Measurements from ENCODE around the gene MSANTD1. TPM values are rescaled to one million over a fixed set of nuclear protein-coding genes. Genes with fewer than 3 reads are reported as not detected.

The MSANTD1 gene
- polyA plus RNA-seq, 1 of the 3 experiments (the other 2 are of a cell fraction), result 0.15 TPM

DNA sequence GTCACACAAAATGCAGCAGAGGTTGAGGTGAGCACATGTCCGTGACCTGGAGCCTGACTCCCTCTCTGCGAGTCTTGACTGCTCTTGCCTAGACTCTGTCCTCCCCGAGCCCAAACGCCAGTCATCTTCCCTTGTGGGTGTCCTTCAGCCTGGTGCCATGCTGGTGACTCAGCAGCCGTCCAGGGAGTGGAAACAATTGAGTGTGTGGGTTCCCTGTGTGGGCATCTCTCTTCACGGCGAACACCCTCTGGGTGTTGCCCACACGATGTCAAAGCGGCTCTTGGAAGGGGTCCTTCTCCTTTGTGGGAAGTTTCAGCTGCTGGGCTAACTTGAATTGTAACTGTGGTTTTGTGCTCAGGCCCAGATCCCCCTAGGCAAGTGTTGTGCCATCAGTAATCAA lies 17.5 kb upstream of the MSANTD1 start:
- Histone ChIP-seq H4K20me1 (ENCODE audit: insufficient read depth) (no peaks in the 10 kb centered on the region), H3K4me3 (ENCODE audit: low read depth in 2 of 2, low read length in 1 of 2) (no peak overlapping the region), H3K27me3 (ENCODE audit: insufficient read depth) (no peaks in the 10 kb centered on the region), H3K36me3 (replicated peaks in 1 of 2; ENCODE audit: control insufficient read depth in 1 of 2, insufficient read depth in 2 of 2, low read length in 1 of 2) (peaks cover 18 to 60% of the 10 kb centered on the region in 2 experiments), H3K79me2 (ENCODE audit: insufficient read depth) (no peaks in the 10 kb centered on the region), H3K9me3 (no peaks in the 10 kb centered on the region), H3K9ac (no peak overlapping the region), H3K9me2 (no peaks in the 10 kb centered on the region), H3F3A (replicated peaks; ENCODE audit: insufficient read depth) (no peaks in the 10 kb centered on the region), H2AFZ (ENCODE audit: low read depth) (no peak overlapping the region), H3K4me2 (no peak overlapping the region), H3K27ac (ENCODE audit: low read depth in 2 of 2, low read length in 1 of 2) (no peak overlapping the region), H3K4me1 (ENCODE audit: control insufficient read depth in 1 of 2, insufficient read depth in 2 of 2, low read depth in 1 of 2, low read length in 1 of 2) (peaks cover 0 to 21% of the 10 kb centered on the region in 2 experiments; a peak in 2 of 4 replicates)
- POLR2A ChIA-PET, result no interaction called here
- TF ChIP-seq CHD2 (IDR thresholded peaks at IDR 0.05; ENCODE audit: low read length, partially characterized antibody), result no peak
- TF ChIP-seq TAF1 (IDR thresholded peaks at IDR 0.05; ENCODE audit: borderline replicate concordance, low read depth, low read length), result no peak
- TF ChIP-seq, protein P1, sequence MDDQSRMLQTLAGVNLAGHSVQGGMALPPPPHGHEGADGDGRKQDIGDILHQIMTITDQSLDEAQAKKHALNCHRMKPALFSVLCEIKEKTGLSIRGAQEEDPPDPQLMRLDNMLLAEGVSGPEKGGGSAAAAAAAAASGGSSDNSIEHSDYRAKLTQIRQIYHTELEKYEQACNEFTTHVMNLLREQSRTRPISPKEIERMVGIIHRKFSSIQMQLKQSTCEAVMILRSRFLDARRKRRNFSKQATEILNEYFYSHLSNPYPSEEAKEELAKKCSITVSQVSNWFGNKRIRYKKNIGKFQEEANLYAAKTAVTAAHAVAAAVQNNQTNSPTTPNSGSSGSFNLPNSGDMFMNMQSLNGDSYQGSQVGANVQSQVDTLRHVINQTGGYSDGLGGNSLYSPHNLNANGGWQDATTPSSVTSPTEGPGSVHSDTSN (IDR thresholded peaks at IDR 0.05), result no peak
- no peak for TF ChIP-seq NFIC (IDR thresholded peaks at IDR 0.05; ENCODE audit: borderline replicate concordance)
- no peak for TF ChIP-seq TCF12 (IDR thresholded peaks at IDR 0.05)
- TF ChIP-seq, protein P2, sequence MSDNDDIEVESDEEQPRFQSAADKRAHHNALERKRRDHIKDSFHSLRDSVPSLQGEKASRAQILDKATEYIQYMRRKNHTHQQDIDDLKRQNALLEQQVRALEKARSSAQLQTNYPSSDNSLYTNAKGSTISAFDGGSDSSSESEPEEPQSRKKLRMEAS (IDR thresholded peaks at IDR 0.05; ENCODE audit: low read depth), result no peak
- no peak for TF ChIP-seq JUND (IDR thresholded peaks at IDR 0.05)
- TF ChIP-seq, protein P3, sequence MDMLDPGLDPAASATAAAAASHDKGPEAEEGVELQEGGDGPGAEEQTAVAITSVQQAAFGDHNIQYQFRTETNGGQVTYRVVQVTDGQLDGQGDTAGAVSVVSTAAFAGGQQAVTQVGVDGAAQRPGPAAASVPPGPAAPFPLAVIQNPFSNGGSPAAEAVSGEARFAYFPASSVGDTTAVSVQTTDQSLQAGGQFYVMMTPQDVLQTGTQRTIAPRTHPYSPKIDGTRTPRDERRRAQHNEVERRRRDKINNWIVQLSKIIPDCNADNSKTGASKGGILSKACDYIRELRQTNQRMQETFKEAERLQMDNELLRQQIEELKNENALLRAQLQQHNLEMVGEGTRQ (IDR thresholded peaks at IDR 0.05; ENCODE audit: borderline replicate concordance, low read depth, low read length), result no peak
- TF ChIP-seq ELF1 (IDR thresholded peaks at IDR 0.05), result no peak
- no peak for TF ChIP-seq RFX5 (IDR thresholded peaks at IDR 0.05; ENCODE audit: low read length)
- TF ChIP-seq EZH2phosphoT487 (IDR thresholded peaks at IDR 0.05; ENCODE audit: borderline replicate concordance, low read depth), result no peak
- no peak for TF ChIP-seq EP300 (IDR thresholded peaks at IDR 0.05; ENCODE audit: borderline replicate concordance in 1 of 2, low read depth in 1 of 2, low read length in 1 of 2)
- no peak for TF ChIP-seq POLR2AphosphoS5 (IDR thresholded peaks at IDR 0.05; ENCODE audit: low read depth, low read length)
- no peak for TF ChIP-seq SMC3 (IDR thresholded peaks at IDR 0.05; ENCODE audit: low read depth, low read length)
- TF ChIP-seq YY1 (IDR thresholded peaks at IDR 0.05; ENCODE audit: low read depth), result no peak
- TF ChIP-seq RXRA (IDR thresholded peaks at IDR 0.05; ENCODE audit: borderline replicate concordance, low read depth), result no peak
- TF ChIP-seq GABPA (IDR thresholded peaks at IDR 0.05; ENCODE audit: low read depth), result no peak
- no peak for TF ChIP-seq ZBTB33 (IDR thresholded peaks at IDR 0.05; ENCODE audit: borderline replicate concordance, low read depth)
- TF ChIP-seq NRF1 (IDR thresholded peaks at IDR 0.05; ENCODE audit: low read depth, low read length), result no peak
- no peak for DNase-seq
- WGBS (ENCODE audit: low lambda C conversion rate), result 76% methylated on average over 9 of the region's 9 CpGs
- CTCF ChIA-PET, result no interaction called here
